HUES48 (cell line): ENCODE data around the gene PTGR2.
"Not testable (repeated sequence)": the region's sequence is repeated elsewhere in the genome, so short reads cannot be mapped to it uniquely, and the experiment has no call there.

Source experiments
- H3K27ac ChIP-seq: one replicate; pipeline ENCODE4 v1.7.0; 2013; ENCODE audit warnings: low read depth, low read length, inconsistent platforms
- H3K27me3 ChIP-seq: 2 replicates; pipeline ENCODE4 v1.6.1; 2013; ENCODE audit warnings: mild to moderate bottlenecking, low read length; ENCODE audit not compliant: control insufficient read depth, insufficient read depth
- H3K36me3 ChIP-seq: 2 replicates; pipeline ENCODE4 v1.6.1; 2013; ENCODE audit warnings: low read length; ENCODE audit not compliant: control insufficient read depth, insufficient read depth
- H3K4me1 ChIP-seq: 2 replicates; pipeline ENCODE4 v1.6.1; 2013; ENCODE audit warnings: mild to moderate bottlenecking, low read length; ENCODE audit not compliant: control insufficient read depth, insufficient read depth
- H3K4me3 ChIP-seq: 2 replicates; pipeline ENCODE4 v1.5.1; 2013; ENCODE audit warnings: mild to moderate bottlenecking, low read depth, low read length
- H3K9ac ChIP-seq: 2 replicates; pipeline ENCODE4 v1.6.1; 2013; ENCODE audit warnings: mild to moderate bottlenecking, low read depth, low read length, moderate library complexity
- H3K9me3 ChIP-seq: 2 replicates; pipeline ENCODE4 v1.6.1; 2013; ENCODE audit warnings: low read length; ENCODE audit not compliant: control insufficient read depth, insufficient read depth

PTGR2 gene

DNA sequence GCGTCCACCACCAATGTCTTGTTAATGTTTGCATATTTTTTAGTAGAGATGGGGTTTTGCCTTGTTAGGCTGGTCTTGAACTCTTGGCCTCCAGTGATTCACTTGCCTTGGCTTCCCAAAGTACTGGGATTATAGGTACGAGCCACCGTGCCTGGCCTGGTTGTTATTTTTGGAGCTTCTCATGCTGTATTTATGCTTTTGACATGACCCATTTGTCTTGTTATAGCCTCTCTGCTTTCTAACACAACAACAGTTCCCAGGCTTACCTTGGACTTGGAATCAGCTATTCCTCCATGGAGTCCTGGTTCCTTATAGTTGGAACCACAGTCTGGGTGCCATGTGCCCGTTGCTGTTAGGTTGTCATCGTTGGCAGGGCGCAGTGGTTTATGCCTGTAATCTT is 64.7 kb downstream of the PTGR2 start:
- H3K27me3 ChIP-seq = no peaks in the 10 kb centered on the region
- no peak overlapping the region for H3K4me3 ChIP-seq
- H3K9ac ChIP-seq = no peak overlapping the region
- no peak overlapping the region for H3K27ac ChIP-seq
- H3K4me1 ChIP-seq = no peaks in the 10 kb centered on the region
- H3K9me3 ChIP-seq = no peaks in the 10 kb centered on the region
- peaks cover 26% of the 10 kb centered on the region for H3K36me3 ChIP-seq

DNA sequence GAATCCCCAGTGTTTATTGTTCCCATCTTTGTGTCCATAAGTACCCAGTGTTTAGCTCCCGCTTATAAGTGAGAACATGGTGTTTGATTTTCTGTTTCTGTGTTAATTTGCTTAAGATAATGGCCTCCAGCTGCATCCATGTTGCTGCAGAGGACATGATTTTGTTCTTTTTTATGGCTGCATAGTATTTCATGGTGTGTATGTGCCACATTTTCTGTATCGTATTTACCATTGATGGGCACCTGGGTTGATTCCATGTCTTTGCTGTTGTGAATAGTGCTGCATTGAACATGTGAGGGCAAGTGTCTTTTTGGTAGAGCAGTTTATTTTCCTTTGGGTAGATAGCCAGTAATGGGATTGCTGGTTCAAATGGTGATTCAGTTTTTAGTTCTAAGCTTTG is 67.8 kb downstream of the PTGR2 start:
- H3K36me3 ChIP-seq = peaks cover 39% of the 10 kb centered on the region
- not testable (repeated sequence) for H3K9me3 ChIP-seq

DNA sequence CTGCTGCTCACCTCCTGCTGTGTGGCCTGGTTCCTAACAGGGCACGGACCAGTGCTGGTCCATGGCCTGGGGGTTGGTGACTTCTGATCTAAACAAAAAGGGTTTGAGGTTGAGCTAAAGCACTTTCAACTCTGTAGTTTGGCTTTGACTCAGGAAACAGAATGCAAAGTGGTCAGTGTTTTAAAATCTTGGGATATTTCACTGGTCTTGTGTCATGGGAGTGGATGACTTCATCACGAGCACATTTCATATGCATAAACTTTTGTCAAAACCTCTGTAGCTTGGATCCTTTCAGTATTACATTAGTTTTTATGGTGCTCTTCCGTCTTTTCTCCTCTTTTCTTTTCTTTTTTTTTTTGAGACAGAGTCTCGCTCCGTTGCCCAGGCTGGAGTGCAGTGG is 72.7 kb downstream of the PTGR2 start:
- Histone ChIP-seq H3K9ac (no peak overlapping the region), H3K9me3 (no peaks in the 10 kb centered on the region), H3K36me3 (peaks cover 70% of the 10 kb centered on the region), H3K27ac (no peak overlapping the region), H3K27me3 (no peaks in the 10 kb centered on the region), H3K4me3 (no peak overlapping the region), H3K4me1 (no peaks in the 10 kb centered on the region)

More for the DNA sequence above, 67.8 kb downstream of the PTGR2 start:
- H3K4me1 ChIP-seq, H3K27ac ChIP-seq, H3K27me3 ChIP-seq, H3K4me3 ChIP-seq, H3K9ac ChIP-seq: not testable (repeated sequence)
